GM20431 (cell line): ENCODE results near the gene SH3RF2.
"Not testable (repeated sequence)": the region's sequence is repeated elsewhere in the genome, so short reads cannot be mapped to it uniquely, and the experiment has no call there.

Experiments used
- in situ Hi-C: fragments of 300-500 bp; cut with MseI, MboI; formaldehyde crosslinking; loops from one replicate; pipeline ENCODE4 v1.15.0; 2020; ENCODE audit warnings: low sequenced_read_pairs; ENCODE audit not compliant: unreplicated experiment

Gene SH3RF2

DNA sequence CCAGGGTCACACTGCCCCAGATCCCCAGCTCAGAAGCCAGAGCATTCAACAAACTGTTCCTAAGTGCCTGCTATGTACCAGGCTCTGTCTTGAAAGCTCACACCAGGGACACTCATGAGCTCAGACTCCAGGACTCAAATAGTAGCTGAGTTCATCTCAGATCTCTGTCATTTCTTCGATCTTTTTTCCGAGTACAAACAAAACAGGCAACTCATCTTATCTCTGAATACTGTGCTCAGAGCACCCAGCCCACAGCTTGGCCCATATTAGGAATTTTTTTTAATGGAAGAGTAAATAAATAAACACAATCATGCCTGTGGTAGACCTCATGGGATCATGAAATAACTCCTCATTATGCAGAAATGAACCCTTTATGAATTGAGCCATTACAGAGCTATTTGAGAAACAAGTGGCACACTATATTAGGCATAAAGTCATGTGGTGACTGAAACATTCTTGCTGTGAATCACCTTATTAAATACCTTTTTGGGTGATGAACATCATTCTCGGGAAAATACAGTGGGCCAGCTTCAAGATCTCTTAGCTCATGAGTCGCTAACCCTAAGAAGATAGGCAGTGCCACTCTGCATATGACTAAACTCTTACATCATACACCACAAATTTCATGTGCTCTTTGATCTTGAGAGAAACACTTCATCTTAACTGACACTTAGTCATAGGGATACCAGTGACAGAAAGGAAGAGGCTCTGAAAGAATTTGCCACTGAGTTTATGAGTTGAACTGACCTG lies 9.9 kb downstream of the SH3RF2 start:
- in situ Hi-C loops: no loop called here

GRCh38 chr5:145947581-145947980 lies 11.2 kb downstream of the SH3RF2 start:
- in situ Hi-C loops: no loop called here

DNA sequence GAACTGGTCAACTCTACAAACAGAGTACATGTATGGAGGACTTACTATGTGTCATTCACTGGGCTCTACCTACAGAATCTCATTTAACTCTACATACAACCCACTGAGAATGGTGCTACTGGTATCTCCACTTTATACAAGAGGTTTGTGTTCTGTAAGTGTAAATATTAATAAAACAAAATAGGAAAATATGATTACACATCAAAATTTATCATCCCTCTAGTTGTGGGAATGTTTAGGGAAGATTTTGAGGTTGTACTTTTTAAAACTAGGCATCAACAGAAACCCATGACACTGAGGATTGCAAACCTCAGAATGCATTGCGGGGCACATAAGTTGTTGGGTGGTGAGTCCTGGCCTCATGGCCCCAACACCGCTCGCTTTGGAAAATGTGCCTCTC lies 11.7 kb downstream of the SH3RF2 start:
- in situ Hi-C loops: no loop called here

DNA sequence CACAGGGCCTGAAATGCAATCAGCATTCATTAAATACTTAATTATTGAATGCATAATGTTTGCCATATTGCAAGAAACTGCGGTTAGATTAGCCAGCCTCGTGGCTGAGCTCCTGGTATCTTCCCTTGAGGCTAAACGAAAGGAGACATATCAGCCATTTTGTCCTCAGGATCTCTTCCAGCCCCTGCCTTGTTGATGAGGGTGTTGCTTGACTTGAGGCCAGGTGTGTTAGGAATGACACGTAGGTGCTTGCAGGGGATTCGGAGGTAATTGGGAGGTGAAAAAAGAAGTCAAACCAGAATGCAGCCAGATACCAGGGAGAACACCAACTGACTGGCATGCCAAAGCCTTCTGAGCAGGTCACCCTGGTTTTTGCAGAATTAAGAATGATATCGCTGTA lies 12.5 kb downstream of the SH3RF2 start:
- in situ Hi-C loops: no loop called here

- in situ Hi-C loops: no loop called here
Observed at GRCh38 chr5:145949474-145949873, 13.1 kb downstream of the SH3RF2 start.

DNA sequence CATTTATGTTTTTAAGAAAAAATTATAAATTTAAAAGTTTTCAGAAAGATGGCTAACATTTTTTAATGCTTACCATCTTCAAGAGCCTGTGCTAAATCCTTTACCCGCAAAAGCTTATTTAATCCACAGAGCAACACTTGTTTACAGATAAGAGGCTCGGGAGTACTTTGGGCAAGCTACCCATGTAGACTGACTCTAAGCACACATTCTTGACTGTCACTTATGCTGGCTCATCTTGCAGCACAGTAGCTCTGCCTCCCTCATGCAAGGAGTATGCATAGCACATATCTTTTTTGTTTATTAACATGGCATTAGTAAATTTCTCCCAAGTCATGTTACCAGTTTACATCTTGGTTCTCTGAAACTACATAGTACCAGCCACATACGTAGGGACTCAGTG lies 14.7 kb downstream of the SH3RF2 start:
- in situ Hi-C loops: no loop called here

DNA sequence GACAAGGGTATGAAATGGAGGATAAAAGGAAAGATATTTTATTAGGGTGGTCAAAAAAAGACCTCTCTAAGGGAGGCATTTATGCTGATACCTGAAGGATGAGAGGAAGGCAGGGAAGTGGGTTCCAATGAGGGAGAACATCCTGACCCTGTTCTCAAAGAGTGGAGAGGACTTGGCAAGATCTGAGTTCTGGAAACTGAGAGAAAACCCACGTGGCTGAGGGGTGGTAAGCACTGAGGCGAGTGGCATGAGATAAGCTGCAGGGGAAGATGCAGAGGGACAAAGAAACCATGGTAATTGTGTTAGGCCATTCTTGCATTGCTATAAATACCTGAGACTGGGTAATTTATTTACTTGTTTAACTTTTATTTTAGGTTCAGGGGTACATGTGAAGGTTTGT lies 16.8 kb downstream of the SH3RF2 start:
- in situ Hi-C loops: no loop called here

DNA sequence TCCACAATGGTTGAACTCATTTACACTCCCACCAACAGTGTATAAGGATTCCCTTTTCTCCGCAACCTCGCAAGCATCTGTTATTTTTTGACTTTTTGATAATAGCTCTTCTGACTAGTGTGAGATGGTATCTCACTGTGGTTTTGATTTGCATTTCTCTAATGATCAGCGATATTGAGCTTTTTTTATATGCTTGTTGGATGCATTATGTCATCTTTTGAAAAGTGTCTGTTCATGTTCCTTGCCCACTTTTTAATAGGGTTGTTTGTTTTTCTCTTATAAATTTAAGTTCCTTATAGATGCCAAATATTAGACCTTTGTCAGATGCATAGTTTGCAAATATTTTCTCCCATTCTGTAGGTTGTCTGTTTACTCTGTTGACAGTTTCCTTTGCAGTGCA lies 17.8 kb downstream of the SH3RF2 start:
- in situ Hi-C loops: not testable (repeated sequence)

GRCh38 chr5:145957388-145957787 lies 21.0 kb downstream of the SH3RF2 start:
- in situ Hi-C loops: no loop called here

DNA sequence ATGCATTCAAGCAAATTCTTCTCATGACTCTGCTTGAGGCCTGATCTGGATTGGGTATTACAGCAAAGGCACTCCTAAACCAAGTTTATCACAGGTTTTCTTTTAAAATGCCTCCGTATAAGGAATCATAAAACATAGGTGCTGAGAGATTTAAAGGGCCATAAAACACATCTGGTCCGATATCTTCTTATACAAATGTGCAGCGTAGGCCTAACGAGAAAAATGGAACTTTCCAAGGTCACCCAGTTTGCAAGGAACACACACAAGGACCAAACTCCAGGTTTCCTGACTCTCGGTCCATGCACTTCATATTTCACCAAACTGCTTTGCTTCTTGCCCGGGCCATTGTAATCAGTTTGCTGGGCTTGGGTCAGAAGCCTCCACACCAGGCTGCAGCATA lies 22.1 kb downstream of the SH3RF2 start:
- in situ Hi-C loops: no loop called here

- in situ Hi-C loops: no loop called here
Observed at GRCh38 chr5:145960166-145960565, 23.8 kb downstream of the SH3RF2 start.

- in situ Hi-C loops: no loop called here
Observed at GRCh38 chr5:145960848-145961600, 24.6 kb downstream of the SH3RF2 start.

DNA sequence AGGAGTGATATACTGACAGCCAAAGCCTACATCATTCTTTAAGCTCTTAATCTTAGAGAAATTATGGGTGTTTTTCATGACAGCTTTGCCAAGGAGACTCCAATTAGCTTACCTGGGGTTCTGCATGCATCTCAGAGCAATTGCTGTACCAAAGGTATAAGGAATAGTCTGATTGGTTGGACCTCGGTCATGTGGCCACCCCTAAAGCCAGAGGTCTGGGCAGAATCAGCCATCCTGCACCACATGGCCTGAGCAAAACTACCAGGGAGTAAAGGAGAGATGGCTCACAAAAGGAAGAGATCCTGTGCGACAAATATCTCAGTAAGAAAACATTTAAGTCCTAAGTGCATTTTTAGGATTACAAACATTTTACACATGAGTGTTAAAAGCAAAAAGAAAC lies 25.6 kb downstream of the SH3RF2 start:
- in situ Hi-C loops: no loop called here

DNA sequence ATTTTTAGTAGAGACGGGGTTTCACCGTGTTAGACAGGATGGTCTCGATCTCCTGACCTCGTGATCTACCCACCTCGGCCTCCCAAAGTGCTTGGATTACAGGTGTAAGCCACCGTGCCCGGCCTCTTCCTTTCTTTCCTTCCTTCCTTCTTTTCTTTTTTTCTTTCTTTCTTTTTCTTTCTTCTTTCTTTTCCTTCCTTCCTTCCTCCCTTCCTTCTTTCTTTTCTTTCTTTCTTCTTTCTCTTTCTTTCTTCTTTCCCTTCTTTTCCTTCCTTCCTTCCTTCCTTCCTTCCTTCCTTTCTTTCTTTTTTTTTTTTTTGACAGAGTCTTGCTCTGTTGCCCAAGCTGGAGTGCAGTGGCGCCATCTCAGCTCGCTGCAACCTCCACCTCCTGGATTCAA lies 27.6 kb downstream of the SH3RF2 start:
- in situ Hi-C loops: not testable (repeated sequence)

DNA sequence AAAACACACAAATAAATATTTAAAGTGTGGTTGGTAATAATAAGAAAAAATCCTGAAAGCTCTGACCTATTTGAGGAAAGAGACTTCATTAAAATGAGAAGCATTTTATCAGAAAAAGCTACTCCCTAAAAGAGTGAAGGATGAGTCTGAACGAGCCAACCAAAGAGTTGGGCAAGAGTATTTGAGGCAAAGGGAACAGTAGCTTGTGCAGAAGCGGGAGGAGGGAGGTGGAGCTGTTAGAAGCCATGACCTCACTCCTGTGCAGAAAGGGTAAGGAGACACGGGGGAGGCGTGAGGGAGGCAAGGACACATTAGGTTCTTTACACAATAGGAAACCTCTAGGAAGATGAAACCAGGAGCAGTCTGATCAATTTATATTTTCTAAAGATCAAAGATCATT lies 29.4 kb downstream of the SH3RF2 start:
- in situ Hi-C loops: no loop called here

DNA sequence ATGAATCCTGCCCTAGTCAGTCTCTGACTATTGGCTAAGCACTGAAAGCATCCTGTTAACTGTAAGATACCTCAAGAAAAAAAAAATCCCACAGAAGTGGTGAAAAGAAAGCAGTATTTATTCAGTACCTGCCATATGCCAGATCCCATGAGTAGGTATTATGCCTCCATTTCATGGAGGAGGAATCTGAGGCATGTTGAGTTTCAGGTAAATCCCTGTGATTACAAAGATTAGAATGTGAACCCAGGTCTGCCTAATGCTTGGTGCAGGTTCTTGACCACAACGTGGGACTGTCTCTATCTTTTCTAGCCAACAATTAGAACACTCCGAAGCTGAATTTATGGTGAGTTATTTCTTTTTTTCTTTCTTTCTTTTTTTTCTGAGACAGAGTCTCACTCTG lies 30.9 kb downstream of the SH3RF2 start:
- in situ Hi-C loops: no loop called here

DNA sequence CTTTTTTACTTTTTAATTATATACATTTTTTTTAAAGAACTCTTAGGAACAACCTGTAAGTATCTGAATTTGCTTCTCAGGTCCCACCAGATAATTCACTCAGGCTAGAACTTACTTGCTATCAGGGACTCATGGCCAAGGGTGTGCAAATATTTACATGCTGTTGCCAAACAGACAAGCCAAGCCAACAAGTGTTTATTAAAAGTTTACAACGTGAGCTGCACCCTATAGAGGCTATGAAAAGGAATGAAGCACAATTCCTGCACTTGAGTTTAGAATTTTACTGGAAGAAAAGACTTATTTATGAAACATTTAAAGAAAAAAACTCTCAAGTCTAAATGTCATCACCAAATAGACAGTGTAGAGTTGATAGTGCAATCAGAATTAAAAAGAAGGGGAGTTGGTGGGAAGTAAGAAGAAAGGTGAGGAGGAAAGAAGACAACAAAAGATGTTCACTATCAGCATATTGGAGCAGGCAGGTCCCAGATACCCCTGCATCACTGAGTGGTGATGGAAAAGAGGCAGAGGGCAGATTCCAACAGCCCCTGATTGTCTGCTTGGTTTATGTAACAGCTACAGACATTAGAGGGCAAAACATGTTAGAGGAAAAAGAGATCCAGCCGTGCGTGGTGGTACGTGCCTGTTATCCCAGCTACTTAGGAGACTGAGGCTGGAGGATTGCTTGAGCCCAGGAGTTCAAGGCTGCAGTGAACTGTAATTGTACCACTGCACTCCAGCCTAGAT lies 32.8 kb downstream of the SH3RF2 start:
- in situ Hi-C loops: no loop called here

- in situ Hi-C loops: no loop called here
Observed at GRCh38 chr5:145969714-145970092, 33.3 kb downstream of the SH3RF2 start.

- in situ Hi-C loops: no loop called here
Observed at GRCh38 chr5:145971108-145971507, 34.7 kb downstream of the SH3RF2 start.

DNA sequence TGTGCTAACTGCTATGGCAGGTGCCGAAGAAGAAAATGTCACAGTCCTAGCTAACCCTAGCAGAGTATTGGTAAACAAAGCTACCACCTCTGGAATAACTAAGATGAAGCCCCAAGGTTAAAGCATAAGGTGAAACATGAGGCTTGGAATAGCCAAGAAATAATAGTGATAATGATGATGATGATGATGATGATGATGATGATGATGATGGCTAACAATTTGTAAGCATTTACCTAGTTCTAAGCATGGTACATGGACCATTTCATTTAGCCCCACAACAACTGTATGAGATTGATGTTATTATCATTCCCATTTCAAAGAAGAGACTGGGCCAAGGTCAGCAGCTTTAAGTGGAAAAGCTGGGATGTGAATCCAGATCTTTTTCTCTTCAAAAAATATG lies 35.3 kb downstream of the SH3RF2 start:
- in situ Hi-C loops: no loop called here

GRCh38 chr5:145975001-145975360 lies 38.6 kb downstream of the SH3RF2 start:
- in situ Hi-C loops: no loop called here
